Peyer's patch (tissue), 4 donors: Measurements from ENCODE around the gene CEBPZOS. TPM values are rescaled to one million over a fixed set of nuclear protein-coding genes. Genes with fewer than 3 reads are reported as not detected.
"Not testable (repeated sequence)": the region's sequence is repeated elsewhere in the genome, so short reads cannot be mapped to it uniquely, and the experiment has no call there.

Experiments
- DNase-seq, 3 donors: peaks; one replicate each; pipeline ENCODE4 v3.0.0-alpha.2; 2017 to 2019
- H3K27ac ChIP-seq, 4 donors: fragments of 200-600 bp; sonication (generic); one replicate each; pipeline ENCODE4 v1.5.1; 2016 to 2019
- H3K27me3 ChIP-seq, 2 donors: fragments of 200-600 bp; sonication (generic); one replicate each; pipeline ENCODE4 v1.5.1; 2019
- H3K36me3 ChIP-seq, 3 donors: fragments of 200-600 bp; sonication (generic); one replicate each; pipeline ENCODE4 v1.5.1; 2016 to 2019
- H3K4me1 ChIP-seq, 4 donors: fragments of 200-600 bp; sonication (generic); one replicate each; pipeline ENCODE4 v1.5.1; 2016 to 2019
- H3K4me3 ChIP-seq, 4 donors: fragments of 200-600 bp; sonication (generic); 1 replicate in 3 of 4; 2 replicates in 1 of 4; pipeline ENCODE4 v1.5.1; 2016 to 2019; ENCODE audit warnings: mild to moderate bottlenecking in 1 of 4
- H3K9me3 ChIP-seq, 4 donors: fragments of 200-600 bp; sonication (generic); one replicate each; pipeline ENCODE4 v1.5.1; 2016 to 2019; ENCODE audit warnings: mild to moderate bottlenecking in 1 of 4
- CTCF ChIP-seq, 6 experiments: fragments of 450-650 bp in 4 of 6; fragments of 200-600 bp in 2 of 6; sonication (generic) in 1 of 6; IDR thresholded peaks; one replicate each; pipeline ENCODE4 v1.5.1; 2017 to 2019; ENCODE audit warnings: antibody characterized with exemption in 6 of 6, mild to moderate bottlenecking in 3 of 6, moderate library complexity in 1 of 6
- POLR2A ChIP-seq, 2 donors: fragments of 450-650 bp; IDR thresholded peaks; one replicate each; pipeline ENCODE4 v1.5.1; 2017; ENCODE audit warnings: antibody characterized with exemption in 2 of 2, mild to moderate bottlenecking in 2 of 2, moderate library complexity in 2 of 2
- total RNA-seq, 4 donors: library from RNA; depleted of rRNA; stranded (reverse); fragments of >200 nt; gene quantifications; one replicate each; pipeline ENCODE4 v1.1.0, GENCODE V29; 2016

Gene CEBPZOS
- total RNA-seq, 4 donors from 2014 or later = 19.3 to 42.1 (median 32.0) TPM

GRCh38 chr2:37192551-37192950 is 3.7 kb upstream of the CEBPZOS start:
- peaks cover 0 to 5% (median 4%) of the 10 kb centered on the region in 4 donors for H3K4me1 ChIP-seq
- H3K27ac ChIP-seq = no peak overlapping the region
- H3K4me3 ChIP-seq = no peak overlapping the region
- TF ChIP-seq CTCF (IDR thresholded peaks at IDR 0.05) (no peak), POLR2A (IDR thresholded peaks at IDR 0.05) (no peak)
- no peaks in the 10 kb centered on the region for H3K36me3 ChIP-seq
- H3K9me3 ChIP-seq = no peaks in the 10 kb centered on the region
- DNase-seq = no peak
- no peaks in the 10 kb centered on the region for H3K27me3 ChIP-seq

GRCh38 chr2:37195862-37196319 is 405 bp upstream of the CEBPZOS start:
- peak overlapping the region; percentile 82 to 91 (median 89) for H3K27ac ChIP-seq
- H3K36me3 ChIP-seq, DNase-seq, H3K9me3 ChIP-seq, H3K27me3 ChIP-seq: not testable (repeated sequence)
- H3K4me1 ChIP-seq = peaks cover 0 to 13% (median 8%) of the 10 kb centered on the region in 4 donors
- peak overlapping the region; percentile 70 to 89 (median 80) for H3K4me3 ChIP-seq

GRCh38 chr2:37198681-37199065 is 2.4 kb downstream of the CEBPZOS start:
- Histone ChIP-seq H3K4me3 (no peak overlapping the region), H3K36me3 (peaks cover 0 to 29% (median 0%) of the 10 kb centered on the region in 3 donors), H3K9me3 (no peaks in the 10 kb centered on the region), H3K4me1 (peaks cover 0 to 13% (median 8%) of the 10 kb centered on the region in 4 donors), H3K27me3 (no peaks in the 10 kb centered on the region), H3K27ac (no peak overlapping the region)
- DNase-seq = no peak
- TF ChIP-seq POLR2A (IDR thresholded peaks at IDR 0.05) (no peak), CTCF (IDR thresholded peaks at IDR 0.05) (no peak)

GRCh38 chr2:37201208-37201607 is 4.9 kb downstream of the CEBPZOS start:
- H3K36me3 ChIP-seq = peaks cover 0 to 54% (median 0%) of the 10 kb centered on the region in 3 donors
- H3K27me3 ChIP-seq = no peaks in the 10 kb centered on the region
- H3K4me3 ChIP-seq = no peak overlapping the region
- H3K9me3 ChIP-seq = no peaks in the 10 kb centered on the region
- TF ChIP-seq POLR2A (IDR thresholded peaks at IDR 0.05) (no peak), CTCF (IDR thresholded peaks at IDR 0.05) (no peak)
- peaks cover 0 to 13% (median 8%) of the 10 kb centered on the region in 4 donors for H3K4me1 ChIP-seq
- no peak overlapping the region for H3K27ac ChIP-seq
- DNase-seq = no peak

- Histone ChIP-seq H3K9me3 (peaks cover 0 to 2% (median 0%) of the 10 kb centered on the region in 4 donors), H3K27ac (no peak overlapping the region), H3K27me3 (no peaks in the 10 kb centered on the region), H3K4me3 (no peak overlapping the region), H3K4me1 (peaks cover 0 to 13% (median 8%) of the 10 kb centered on the region in 4 donors), H3K36me3 (peaks cover 0 to 60% (median 0%) of the 10 kb centered on the region in 3 donors)
- no peak for DNase-seq
- TF ChIP-seq CTCF (IDR thresholded peaks at IDR 0.05) (no peak), POLR2A (IDR thresholded peaks at IDR 0.05) (no peak)
These were observed 5.5 kb downstream of the CEBPZOS start for GRCh38 chr2:37201766-37202165.

GRCh38 chr2:37203708-37204107 is 7.4 kb downstream of the CEBPZOS start:
- peaks cover 0 to 79% (median 0%) of the 10 kb centered on the region in 3 donors for H3K36me3 ChIP-seq
- no peak overlapping the region for H3K4me3 ChIP-seq
- TF ChIP-seq CTCF (IDR thresholded peaks at IDR 0.05) (no peak), POLR2A (IDR thresholded peaks at IDR 0.05) (no peak)
- no peaks in the 10 kb centered on the region for H3K27me3 ChIP-seq
- no peak for DNase-seq
- no peak overlapping the region for H3K27ac ChIP-seq
- H3K9me3 ChIP-seq = peaks cover 0 to 3% (median 0%) of the 10 kb centered on the region in 4 donors
- no peaks in the 10 kb centered on the region for H3K4me1 ChIP-seq

GRCh38 chr2:37205071-37205661 is 8.9 kb downstream of the CEBPZOS start:
- H3K4me3 ChIP-seq, H3K27ac ChIP-seq, H3K27me3 ChIP-seq, H3K4me1 ChIP-seq, DNase-seq, H3K9me3 ChIP-seq: not testable (repeated sequence)
- peaks cover 0 to 94% (median 0%) of the 10 kb centered on the region in 3 donors for H3K36me3 ChIP-seq
